Measurements from ENCODE around the gene RBBP7.

DNA sequence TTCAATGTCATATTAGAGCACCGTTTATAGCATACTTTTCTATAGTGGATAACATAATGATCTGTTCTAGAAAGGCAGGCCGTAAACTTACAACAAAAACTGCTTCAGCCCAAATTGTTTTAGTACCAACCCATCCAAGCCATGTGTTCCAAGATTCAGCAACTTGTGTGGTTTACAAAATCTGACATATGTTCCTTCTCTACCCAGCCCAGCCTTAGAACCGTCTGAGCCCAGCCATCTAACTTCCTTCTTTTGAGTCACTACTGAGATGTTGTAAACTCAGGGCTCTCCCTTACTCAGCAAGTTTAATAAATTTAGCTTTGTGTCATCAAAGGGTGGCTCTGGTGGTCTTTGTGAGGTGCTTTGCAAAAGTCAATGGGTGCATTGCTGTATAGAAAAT, 43.9 kb upstream of the RBBP7 start:
- no peak for TF ChIP-seq EP300 (IDR thresholded peaks at IDR 0.05; ENCODE audit: borderline replicate concordance in 1 of 2, control insufficient read depth in 1 of 2, low read depth in 2 of 2, low read length in 2 of 2)
- TF ChIP-seq TAF1 (IDR thresholded peaks at IDR 0.05; ENCODE audit: borderline replicate concordance, low read depth, low read length) = no peak
- TF ChIP-seq, protein P1, sequence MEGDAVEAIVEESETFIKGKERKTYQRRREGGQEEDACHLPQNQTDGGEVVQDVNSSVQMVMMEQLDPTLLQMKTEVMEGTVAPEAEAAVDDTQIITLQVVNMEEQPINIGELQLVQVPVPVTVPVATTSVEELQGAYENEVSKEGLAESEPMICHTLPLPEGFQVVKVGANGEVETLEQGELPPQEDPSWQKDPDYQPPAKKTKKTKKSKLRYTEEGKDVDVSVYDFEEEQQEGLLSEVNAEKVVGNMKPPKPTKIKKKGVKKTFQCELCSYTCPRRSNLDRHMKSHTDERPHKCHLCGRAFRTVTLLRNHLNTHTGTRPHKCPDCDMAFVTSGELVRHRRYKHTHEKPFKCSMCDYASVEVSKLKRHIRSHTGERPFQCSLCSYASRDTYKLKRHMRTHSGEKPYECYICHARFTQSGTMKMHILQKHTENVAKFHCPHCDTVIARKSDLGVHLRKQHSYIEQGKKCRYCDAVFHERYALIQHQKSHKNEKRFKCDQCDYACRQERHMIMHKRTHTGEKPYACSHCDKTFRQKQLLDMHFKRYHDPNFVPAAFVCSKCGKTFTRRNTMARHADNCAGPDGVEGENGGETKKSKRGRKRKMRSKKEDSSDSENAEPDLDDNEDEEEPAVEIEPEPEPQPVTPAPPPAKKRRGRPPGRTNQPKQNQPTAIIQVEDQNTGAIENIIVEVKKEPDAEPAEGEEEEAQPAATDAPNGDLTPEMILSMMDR (IDR thresholded peaks at IDR 0.05 in 2 of 3, conservative IDR thresholded peaks at IDR 0.05 in 1 of 3; ENCODE audit: control insufficient read depth in 2 of 3, extremely low read depth in 1 of 3, insufficient read depth in 1 of 3, low read depth in 3 of 3, low read length in 3 of 3) = no peak
- no peak for TF ChIP-seq SMC3 (IDR thresholded peaks at IDR 0.05; ENCODE audit: borderline replicate concordance, low read length)
- TF ChIP-seq, protein P2, sequence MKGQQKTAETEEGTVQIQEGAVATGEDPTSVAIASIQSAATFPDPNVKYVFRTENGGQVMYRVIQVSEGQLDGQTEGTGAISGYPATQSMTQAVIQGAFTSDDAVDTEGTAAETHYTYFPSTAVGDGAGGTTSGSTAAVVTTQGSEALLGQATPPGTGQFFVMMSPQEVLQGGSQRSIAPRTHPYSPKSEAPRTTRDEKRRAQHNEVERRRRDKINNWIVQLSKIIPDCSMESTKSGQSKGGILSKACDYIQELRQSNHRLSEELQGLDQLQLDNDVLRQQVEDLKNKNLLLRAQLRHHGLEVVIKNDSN (IDR thresholded peaks at IDR 0.05; ENCODE audit: borderline replicate concordance, extremely low read length, insufficient read depth, low read depth, low read length) = no peak
- no peak for TF ChIP-seq BHLHE40 (IDR thresholded peaks at IDR 0.05; ENCODE audit: borderline replicate concordance in 1 of 2, low read depth in 2 of 2, low read length in 1 of 2)
- TF ChIP-seq, protein P3, sequence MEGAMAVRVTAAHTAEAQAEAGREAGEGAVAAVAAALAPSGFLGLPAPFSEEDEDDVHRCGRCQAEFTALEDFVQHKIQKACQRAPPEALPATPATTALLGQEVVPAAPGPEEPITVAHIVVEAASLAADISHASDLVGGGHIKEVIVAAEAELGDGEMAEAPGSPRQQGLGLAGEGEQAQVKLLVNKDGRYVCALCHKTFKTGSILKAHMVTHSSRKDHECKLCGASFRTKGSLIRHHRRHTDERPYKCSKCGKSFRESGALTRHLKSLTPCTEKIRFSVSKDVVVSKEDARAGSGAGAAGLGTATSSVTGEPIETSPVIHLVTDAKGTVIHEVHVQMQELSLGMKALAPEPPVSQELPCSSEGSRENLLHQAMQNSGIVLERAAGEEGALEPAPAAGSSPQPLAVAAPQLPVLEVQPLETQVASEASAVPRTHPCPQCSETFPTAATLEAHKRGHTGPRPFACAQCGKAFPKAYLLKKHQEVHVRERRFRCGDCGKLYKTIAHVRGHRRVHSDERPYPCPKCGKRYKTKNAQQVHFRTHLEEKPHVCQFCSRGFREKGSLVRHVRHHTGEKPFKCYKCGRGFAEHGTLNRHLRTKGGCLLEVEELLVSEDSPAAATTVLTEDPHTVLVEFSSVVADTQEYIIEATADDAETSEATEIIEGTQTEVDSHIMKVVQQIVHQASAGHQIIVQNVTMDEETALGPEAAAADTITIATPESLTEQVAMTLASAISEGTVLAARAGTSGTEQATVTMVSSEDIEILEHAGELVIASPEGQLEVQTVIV (IDR thresholded peaks at IDR 0.05; ENCODE audit: borderline replicate concordance, partially characterized antibody) = no peak
- no peak for TF ChIP-seq ZNF274 (IDR thresholded peaks at IDR 0.05; ENCODE audit: insufficient read depth, insufficient read length)

All from GM12878 (cell line).